A549 (cell line): ENCODE results near the gene UBE2G2. TPM values are rescaled to one million over a fixed set of nuclear protein-coding genes. Genes with fewer than 3 reads are reported as not detected.

Source experiments
- ATAC-seq, 2 experiments: fragments of 200-7000 bp in 1 of 2; fragments of >200 bp in 1 of 2; cut with Nextera tagmentation in 1 of 2; cut with Tn5 transposase in 1 of 2; 3 replicates each; pipeline versions ENCODE4 v1.8.0 to v1.9.1; 2018 to 2020; ENCODE audit warnings: mild to moderate bottlenecking in 1 of 2, moderate library complexity in 1 of 2
- CTCF ChIA-PET: fragments of 300-600 bp; sonication (Branson Sonifier 250); formaldehyde crosslinking; extraction: SDS; loops from one replicate; lab custom pipeline; 2021; ENCODE audit warnings: antibody characterized with exemption, inconsistent platforms; lab: Yijun Ruan, JAX
- POLR2A ChIA-PET: fragments of 350-600 bp; formaldehyde crosslinking; extraction: SDS; loops from one replicate; lab custom pipeline; 2021; ENCODE audit warnings: antibody characterized with exemption, inconsistent platforms; lab: Yijun Ruan, JAX
- DNase-seq, 2 experiments: peaks; one replicate each; pipeline versions ENCODE4 v3.0.0 to v3.0.0-alpha.2; 2011 to 2016; ENCODE audit warnings: low read depth in 1 of 2, low spot score in 1 of 2
- FAIRE-seq: peaks from 2 replicates; lab custom pipeline; 2011; peaks lifted over from hg19 to GRCh38; lab: Jason Lieb, UNC
- H3K27ac ChIP-seq, 2 experiments: fragments of >200 bp; sonication (Bioruptor Twin); formaldehyde crosslinking; 3 replicates each; pipeline ENCODE4 v1.5.1; 2016 to 2017
- H3K4me1 ChIP-seq: fragments of >200 bp; sonication (Bioruptor Twin); formaldehyde crosslinking; 3 replicates; pipeline ENCODE4 v1.6.1; 2016
- H3K4me2 ChIP-seq: fragments of >200 bp; sonication (Bioruptor Twin); formaldehyde crosslinking; 3 replicates; pipeline ENCODE4 v1.6.1; 2016
- H3K4me3 ChIP-seq: fragments of >200 bp; sonication (Bioruptor Twin); formaldehyde crosslinking; 3 replicates; pipeline ENCODE4 v1.5.1; 2016
- H3K9me3 ChIP-seq: fragments of >200 bp; sonication (Bioruptor Twin); formaldehyde crosslinking; 3 replicates; pipeline ENCODE4 v1.6.1; 2016
- BCL3 ChIP-seq: fragments of >200 bp; sonication (Bioruptor Twin); formaldehyde crosslinking; IDR thresholded peaks from 3 replicates; pipeline ENCODE4 v1.6.1; 2016
- BHLHE40 ChIP-seq: IDR thresholded peaks from 2 replicates; pipeline ENCODE4 v1.6.1; 2012; ENCODE audit warnings: low read depth, low read length, inconsistent platforms
- CBX8 ChIP-seq: fragments of 200-600 bp; sonication (generic); IDR thresholded peaks from 2 replicates; pipeline ENCODE4 v1.6.1; 2016
- CEBPB ChIP-seq, 2 experiments: fragments of >200 bp in 1 of 2; sonication (Bioruptor Twin) in 1 of 2; formaldehyde crosslinking in 1 of 2; IDR thresholded peaks; 2 replicates each; pipeline ENCODE4 v1.6.1; 2012 to 2016
- CTCF ChIP-seq: fragments of >200 bp; sonication (Bioruptor Twin); formaldehyde crosslinking; IDR thresholded peaks from 3 replicates; pipeline ENCODE4 v1.5.1; 2016
- E2F6 ChIP-seq: IDR thresholded peaks from 2 replicates; pipeline ENCODE4 v1.6.1; 2012; ENCODE audit warnings: low read depth, borderline replicate concordance
- EHF ChIP-seq: fragments of 250-450 bp; sonication (Bioruptor Pico); IDR thresholded peaks from 2 replicates; pipeline ENCODE4 v1.5.0; 2020; ENCODE audit warnings: mild to moderate bottlenecking
- EHMT2 ChIP-seq: fragments of 200-600 bp; sonication (generic); IDR thresholded peaks from 2 replicates; pipeline ENCODE4 v1.6.1; 2016; ENCODE audit warnings: antibody characterized with exemption, low read depth, mild to moderate bottlenecking, moderate library complexity
- FOSB ChIP-seq: fragments of 250-450 bp; sonication (Bioruptor Pico); IDR thresholded peaks from 2 replicates; pipeline ENCODE4 v1.5.0; 2020; ENCODE audit warnings: mild to moderate bottlenecking, moderate library complexity
- HMGXB4 ChIP-seq: fragments of 250-450 bp; sonication (Bioruptor Pico); IDR thresholded peaks from 2 replicates; pipeline ENCODE4 v1.5.0; 2021; ENCODE audit warnings: mild to moderate bottlenecking, moderate library complexity, borderline replicate concordance
- JUNB ChIP-seq: fragments of >200 bp; sonication (Bioruptor Twin); formaldehyde crosslinking; IDR thresholded peaks from 2 replicates; pipeline ENCODE4 v1.6.1; 2016
- KDM1A ChIP-seq: fragments of 200-600 bp; sonication (generic); IDR thresholded peaks from 2 replicates; pipeline ENCODE4 v1.6.1; 2016; ENCODE audit warnings: low read depth, mild to moderate bottlenecking
- KDM5A ChIP-seq: fragments of 200-600 bp; sonication (generic); IDR thresholded peaks from 2 replicates; pipeline ENCODE4 v1.6.1; 2016; ENCODE audit warnings: antibody characterized with exemption, mild to moderate bottlenecking
- MAX ChIP-seq: IDR thresholded peaks from 2 replicates; pipeline ENCODE4 v1.6.1; 2012
- MYC ChIP-seq: IDR thresholded peaks from 2 replicates; pipeline ENCODE4 v1.6.1; 2012; ENCODE audit warnings: mild to moderate bottlenecking, inconsistent platforms, low read length, improper control_type of control experiment, borderline replicate concordance
- NFE2L2 ChIP-seq: fragments of 150-350 bp; conservative IDR thresholded peaks from 2 replicates; pipeline ENCODE4 v1.6.1; 2014; ENCODE audit warnings: low read length
- NPAS2 ChIP-seq: fragments of 250-450 bp; sonication (Bioruptor Pico); IDR thresholded peaks from 2 replicates; pipeline ENCODE4 v1.8.0; 2022; ENCODE audit warnings: mild to moderate bottlenecking, moderate library complexity, borderline replicate concordance
- PBX3 ChIP-seq: IDR thresholded peaks from 2 replicates; pipeline ENCODE4 v1.6.1; 2012
- PHF8 ChIP-seq: fragments of 200-600 bp; sonication (generic); IDR thresholded peaks from 2 replicates; pipeline ENCODE4 v1.6.1; 2016; ENCODE audit warnings: low read depth, mild to moderate bottlenecking, antibody characterized with exemption, moderate library complexity, borderline replicate concordance
- RCOR1 ChIP-seq: fragments of 150-350 bp; IDR thresholded peaks from 2 replicates; pipeline ENCODE4 v1.6.1; 2014; ENCODE audit warnings: antibody characterized with exemption, low read length, low read depth
- RFX5 ChIP-seq: fragments of 450-650 bp; IDR thresholded peaks from 2 replicates; pipeline ENCODE4 v1.7.1; 2014; ENCODE audit warnings: antibody characterized with exemption, mild to moderate bottlenecking, moderate library complexity
- RNF2 ChIP-seq: fragments of 200-600 bp; sonication (generic); IDR thresholded peaks from 2 replicates; pipeline ENCODE4 v1.6.1; 2016; ENCODE audit warnings: low read depth, mild to moderate bottlenecking, antibody characterized with exemption, moderate library complexity, borderline replicate concordance
- SMC3 ChIP-seq: fragments of >200 bp; sonication (Bioruptor Twin); formaldehyde crosslinking; IDR thresholded peaks from 3 replicates; pipeline ENCODE4 v1.6.1; 2018; ENCODE audit warnings: inconsistent platforms
- SREBF2 ChIP-seq: fragments of 450-650 bp; IDR thresholded peaks from 2 replicates; pipeline ENCODE4 v1.6.1; 2014; ENCODE audit warnings: mild to moderate bottlenecking, moderate library complexity
- TFCP2L1 ChIP-seq: fragments of 250-450 bp; sonication (Bioruptor Pico); IDR thresholded peaks from 2 replicates; pipeline ENCODE4 v1.5.0; 2021; ENCODE audit warnings: mild to moderate bottlenecking
- ZNF302 ChIP-seq: fragments of 250-450 bp; sonication (Bioruptor Pico); IDR thresholded peaks from 2 replicates; pipeline ENCODE4 v1.9.0; 2021; ENCODE audit warnings: inconsistent platforms, mild to moderate bottlenecking, moderate library complexity
- ZSCAN20 ChIP-seq: fragments of 250-450 bp; sonication (Bioruptor Pico); IDR thresholded peaks from 2 replicates; pipeline ENCODE4 v1.8.0; 2022; ENCODE audit warnings: mild to moderate bottlenecking, moderate library complexity
- WGBS: methylation state at CpG from one replicate; pipeline ENCODE4 v1.1.6; 2017; ENCODE audit errors: missing lambda C conversion rate; 5-methylcytosine and 5-hydroxymethylcytosine counted together
- polyA plus RNA-seq, 4 experiments: library from polyadenylated mRNA; depleted of rRNA in 3 of 4; stranded (reverse); fragments of >200 nt; fragmentation: RNase III in 1 of 4; extraction: RNeasy Plus Mini Kit Qiagen cat#74134 plus additional on column Dnase treatment in 1 of 4; gene quantifications; 2 replicates in 3 of 4; 3 replicates in 1 of 4; pipeline ENCODE4 v1.2.3, GENCODE V29; 2011 to 2017

Gene UBE2G2
- polyA plus RNA-seq, 2 of the 4 experiments (the other 2 are of a cell fraction), result 56.9 to 68.2 TPM

- FAIRE-seq (no peak), DNase-seq (no peak), ATAC-seq (no peak)
- TF ChIP-seq CBX8 (no peak), KDM5A (no peak), TFCP2L1 (no peak), EHF (CRISPR knock-in tag) (no peak), EHMT2 (no peak), RNF2 (no peak), CTCF (no peak), RCOR1 (no peak), RFX5 (no peak), BHLHE40 (no peak), MYC (no peak), BCL3 (no peak)
- Histone ChIP-seq H3K4me3 (no peak overlapping the region), H3K9me3 (no peaks in the 10 kb centered on the region), H3K4me2 (no peak overlapping the region), H3K27ac (no peak overlapping the region), H3K4me1 (peaks cover 2% of the 10 kb centered on the region; the same call in 1 of the 3 replicates)
- ChIA-PET POLR2A (no interaction called here), CTCF (interaction anchor here (0.8 to 1.6 kb wide), 13 partner anchors 9 to 247 kb away, joined by 3 to 10 read pairs (median 4); partner anchors contain the start of genes KRTAP10-5, KRTAP12-1 and TSPEAR)
- 47% methylated on average over 3 of the region's 3 CpGs for WGBS
These were observed 59.7 kb downstream of the UBE2G2 start for GRCh38 chr21:44741921-44742320.

- no peak overlapping the region for H3K4me3 ChIP-seq
- ATAC-seq, result no peak
- FAIRE-seq, result no peak
- ChIA-PET POLR2A (no interaction called here), CTCF (interaction anchor here (0.9 to 1.1 kb wide), 2 partner anchors 135 to 436 kb away, joined by 3 read pairs; no protein-coding TSS in a partner anchor)
- TF ChIP-seq CBX8, result no peak
- TF ChIP-seq MAX, result no peak
- TF ChIP-seq CEBPB (IDR thresholded peaks at IDR 0.05), result no peak
- TF ChIP-seq EHMT2, result no peak
- TF ChIP-seq FOSB (CRISPR knock-in tag), result no peak
- no peak for TF ChIP-seq KDM1A
- TF ChIP-seq PBX3, result no peak
- no peak for TF ChIP-seq CTCF
- TF ChIP-seq JUNB, result no peak
- no peak for TF ChIP-seq KDM5A
- TF ChIP-seq SMC3, result no peak
- no peak for TF ChIP-seq RNF2
- TF ChIP-seq ZSCAN20 (CRISPR knock-in tag), result no peak
- TF ChIP-seq PHF8, result no peak
- TF ChIP-seq E2F6, result no peak
- TF ChIP-seq NPAS2 (CRISPR knock-in tag), result no peak
- TF ChIP-seq SREBF2, result no peak
- TF ChIP-seq NFE2L2, result no peak
- no peak for TF ChIP-seq ZNF302 (CRISPR knock-in tag)
- no peak for TF ChIP-seq HMGXB4
- no peak for DNase-seq
- no peaks in the 10 kb centered on the region for H3K9me3 ChIP-seq
- H3K27ac ChIP-seq, result no peak overlapping the region
- 58% methylated on average over 3 of the region's 7 CpGs for whole genome bisulfite sequencing
- no peak overlapping the region for H3K4me2 ChIP-seq
- peaks cover 12% of the 10 kb centered on the region for H3K4me1 ChIP-seq
These were observed 60.9 kb downstream of the UBE2G2 start for GRCh38 chr21:44740742-44741141.
